Astrocyte (in vitro differentiated cells and primary cell): ENCODE results near the gene DNASE1L2. TPM values are rescaled to one million over a fixed set of nuclear protein-coding genes. Genes with fewer than 3 reads are reported as not detected.

ENCODE experiments used
- DNase-seq: peaks from one replicate; pipeline ENCODE4 v3.0.0-alpha.2; 2010; ENCODE audit warnings: low read depth
- FAIRE-seq: peaks from 2 replicates; lab custom pipeline; 2011; peaks lifted over from hg19 to GRCh38; lab: Jason Lieb, UNC
- H2AFZ ChIP-seq: 2 replicates; pipeline ENCODE4 v1.6.0; 2012; ENCODE audit warnings: low read depth, low read length, inconsistent platforms
- H3K27ac ChIP-seq: 2 replicates; pipeline ENCODE4 v1.5.1; 2011; ENCODE audit warnings: low read depth, low read length, inconsistent platforms
- H3K27me3 ChIP-seq: 2 replicates; pipeline ENCODE4 v1.6.0; 2011; ENCODE audit warnings: low read length, inconsistent platforms; ENCODE audit not compliant: insufficient read depth
- H3K36me3 ChIP-seq: 2 replicates; pipeline ENCODE4 v1.5.1; 2011; ENCODE audit warnings: low read length, inconsistent platforms; ENCODE audit not compliant: insufficient read depth
- H3K4me1 ChIP-seq: 2 replicates; pipeline ENCODE4 v1.5.1; 2011; ENCODE audit warnings: low read length, inconsistent platforms; ENCODE audit not compliant: insufficient read depth
- H3K4me2 ChIP-seq: 2 replicates; pipeline ENCODE4 v1.6.0; 2012; ENCODE audit warnings: low read length, inconsistent platforms
- H3K4me3 ChIP-seq: 2 replicates; pipeline ENCODE4 v1.5.1; 2011; ENCODE audit warnings: low read depth, mild to moderate bottlenecking, low read length, inconsistent platforms; ENCODE audit not compliant: insufficient read depth
- H3K79me2 ChIP-seq: 2 replicates; pipeline ENCODE4 v1.6.0; 2012; ENCODE audit warnings: mild to moderate bottlenecking, low read length, inconsistent platforms; ENCODE audit not compliant: insufficient read depth
- H3K9ac ChIP-seq: 2 replicates; pipeline ENCODE4 v1.6.0; 2012; ENCODE audit warnings: mild to moderate bottlenecking, low read length, inconsistent platforms
- H3K9me3 ChIP-seq: 2 replicates; pipeline ENCODE4 v1.5.1; 2012; ENCODE audit warnings: low read depth, mild to moderate bottlenecking, low read length, inconsistent platforms; ENCODE audit not compliant: insufficient read depth
- H4K20me1 ChIP-seq: 2 replicates; pipeline ENCODE4 v1.6.0; 2012; ENCODE audit warnings: low read length, inconsistent platforms; ENCODE audit not compliant: insufficient read depth
- H3K27ac Mint-ChIP-seq: one replicate; pipeline ENCODE4 v1.8.0; 2021; ENCODE audit warnings: mild to moderate bottlenecking, mixed read lengths; ENCODE audit not compliant: unreplicated experiment
- H3K27me3 Mint-ChIP-seq: one replicate; pipeline ENCODE4 v1.8.0; 2021; ENCODE audit warnings: low read depth, mixed read lengths; ENCODE audit not compliant: unreplicated experiment
- H3K36me3 Mint-ChIP-seq: one replicate; pipeline ENCODE4 v1.8.0; 2021; ENCODE audit warnings: low read depth, mixed read lengths; ENCODE audit not compliant: unreplicated experiment
- H3K4me1 Mint-ChIP-seq: one replicate; pipeline ENCODE4 v1.8.0; 2021; ENCODE audit warnings: low read depth, mixed read lengths; ENCODE audit not compliant: unreplicated experiment
- H3K4me3 Mint-ChIP-seq: one replicate; pipeline ENCODE4 v1.8.0; 2021; ENCODE audit warnings: mild to moderate bottlenecking, moderate library complexity, mixed read lengths; ENCODE audit not compliant: unreplicated experiment
- H3K9me3 Mint-ChIP-seq: one replicate; pipeline ENCODE4 v1.8.0; 2021; ENCODE audit warnings: mild to moderate bottlenecking, mixed read lengths; ENCODE audit not compliant: unreplicated experiment
- EZH2 ChIP-seq: IDR thresholded peaks from 2 replicates; pipeline ENCODE4 v1.6.1; 2012; ENCODE audit warnings: mild to moderate bottlenecking, low read length, inconsistent platforms; ENCODE audit not compliant: insufficient read depth
- total RNA-seq: library from RNA; stranded (reverse); gene quantifications from 2 replicates; pipeline ENCODE4 v1.2.1, GENCODE V29; 2021
- TF ChIP-seq, protein P1 (sequence below): IDR thresholded peaks from 2 replicates; pipeline ENCODE4 v1.5.1; 2011; ENCODE audit warnings: low read depth, mild to moderate bottlenecking, inconsistent platforms, low read length, moderate library complexity; ENCODE audit not compliant: insufficient read depth

Gene DNASE1L2
- total RNA-seq, 1 donor from 2014 or later: 1.3 TPM

- peaks cover 4% of the 10 kb centered on the region for H3K36me3 ChIP-seq
- H3K27me3 Mint-ChIP-seq: no peaks in the 10 kb centered on the region
Observed at GRCh38 chr16:2234813-2235170, 1.5 kb upstream of the DNASE1L2 start.

GRCh38 chr16:2235234-2235651 is 1.0 kb upstream of the DNASE1L2 start:
- no peaks in the 10 kb centered on the region for H3K4me1 Mint-ChIP-seq
- FAIRE-seq (no peak), DNase-seq (no peak)
- Histone ChIP-seq H3K9me3 (no peaks in the 10 kb centered on the region), H3K4me3 (no peak overlapping the region), H3K79me2 (no peaks in the 10 kb centered on the region), H2AFZ (no peak overlapping the region), H3K4me2 (no peak overlapping the region), H3K4me1 (peaks cover 10% of the 10 kb centered on the region), H3K9ac (no peak overlapping the region), H3K27me3 (peaks cover 4% of the 10 kb centered on the region), H4K20me1 (peaks cover 39% of the 10 kb centered on the region), H3K36me3 (peaks cover 4% of the 10 kb centered on the region), H3K27ac (no peak overlapping the region)
- H3K27ac Mint-ChIP-seq: no peak overlapping the region
- H3K36me3 Mint-ChIP-seq: peaks cover 3% of the 10 kb centered on the region
- H3K9me3 Mint-ChIP-seq: no peaks in the 10 kb centered on the region
- no peak overlapping the region for H3K4me3 Mint-ChIP-seq
- no peak for TF ChIP-seq EZH2
- TF ChIP-seq, protein P1, sequence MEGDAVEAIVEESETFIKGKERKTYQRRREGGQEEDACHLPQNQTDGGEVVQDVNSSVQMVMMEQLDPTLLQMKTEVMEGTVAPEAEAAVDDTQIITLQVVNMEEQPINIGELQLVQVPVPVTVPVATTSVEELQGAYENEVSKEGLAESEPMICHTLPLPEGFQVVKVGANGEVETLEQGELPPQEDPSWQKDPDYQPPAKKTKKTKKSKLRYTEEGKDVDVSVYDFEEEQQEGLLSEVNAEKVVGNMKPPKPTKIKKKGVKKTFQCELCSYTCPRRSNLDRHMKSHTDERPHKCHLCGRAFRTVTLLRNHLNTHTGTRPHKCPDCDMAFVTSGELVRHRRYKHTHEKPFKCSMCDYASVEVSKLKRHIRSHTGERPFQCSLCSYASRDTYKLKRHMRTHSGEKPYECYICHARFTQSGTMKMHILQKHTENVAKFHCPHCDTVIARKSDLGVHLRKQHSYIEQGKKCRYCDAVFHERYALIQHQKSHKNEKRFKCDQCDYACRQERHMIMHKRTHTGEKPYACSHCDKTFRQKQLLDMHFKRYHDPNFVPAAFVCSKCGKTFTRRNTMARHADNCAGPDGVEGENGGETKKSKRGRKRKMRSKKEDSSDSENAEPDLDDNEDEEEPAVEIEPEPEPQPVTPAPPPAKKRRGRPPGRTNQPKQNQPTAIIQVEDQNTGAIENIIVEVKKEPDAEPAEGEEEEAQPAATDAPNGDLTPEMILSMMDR: no peak
- H3K27me3 Mint-ChIP-seq: no peaks in the 10 kb centered on the region

More at GRCh38 chr16:2234813-2235170, 1.5 kb upstream of the DNASE1L2 start:
- Histone ChIP-seq H3K4me1 (peaks cover 10% of the 10 kb centered on the region), H2AFZ (no peak overlapping the region), H3K4me2 (no peak overlapping the region), H3K79me2 (no peaks in the 10 kb centered on the region), H4K20me1 (peaks cover 42% of the 10 kb centered on the region), H3K9ac (no peak overlapping the region), H3K27ac (no peak overlapping the region), H3K4me3 (no peak overlapping the region), H3K9me3 (no peaks in the 10 kb centered on the region), H3K27me3 (peaks cover 4% of the 10 kb centered on the region)
- Mint-ChIP-seq H3K4me3 (no peak overlapping the region), H3K9me3 (no peaks in the 10 kb centered on the region), H3K27ac (no peak overlapping the region), H3K4me1 (no peaks in the 10 kb centered on the region), H3K36me3 (peaks cover 6% of the 10 kb centered on the region)
- TF ChIP-seq, protein P1: no peak
- TF ChIP-seq EZH2: no peak
- FAIRE-seq (no peak), DNase-seq (no peak)

DNA sequence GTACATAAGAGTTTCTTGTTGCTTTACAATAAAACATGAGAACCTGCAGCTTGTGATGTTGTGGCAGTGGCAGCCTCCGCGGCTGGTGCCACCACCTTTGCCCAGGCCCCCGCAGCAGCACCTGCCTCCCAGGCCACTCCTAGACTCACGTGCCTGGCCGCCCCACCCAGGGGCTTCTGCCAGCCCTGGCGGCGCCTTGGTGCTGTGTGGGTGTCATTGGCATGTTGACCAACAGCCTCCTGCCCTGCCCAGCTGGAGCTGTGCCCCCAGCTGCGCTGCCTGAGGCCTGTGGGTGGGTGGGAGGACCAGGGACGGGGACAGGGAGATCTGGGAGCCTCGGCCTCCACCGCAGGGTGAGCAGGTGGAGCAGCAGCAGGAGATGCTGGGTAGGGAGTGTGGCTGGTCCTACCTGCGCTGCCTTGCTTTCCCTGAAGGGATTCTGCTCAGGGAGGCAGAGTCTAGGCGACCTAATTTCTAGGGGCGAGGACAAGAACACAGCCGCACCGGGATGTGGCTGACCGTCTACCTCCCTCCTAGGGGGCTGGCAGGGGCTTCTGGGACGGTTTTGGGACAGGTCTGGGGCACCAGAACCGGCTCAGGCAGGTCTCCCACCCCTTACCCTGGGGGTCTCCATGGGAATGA is 428 bp upstream of the DNASE1L2 start:
- FAIRE-seq: no peak
- Histone ChIP-seq H3K4me3 (no peak overlapping the region), H3K9me3 (no peaks in the 10 kb centered on the region), H2AFZ (no peak overlapping the region), H3K9ac (no peak overlapping the region), H3K4me2 (peak overlapping the region; percentile 81), H3K27ac (no peak overlapping the region), H3K4me1 (peaks cover 10% of the 10 kb centered on the region), H3K79me2 (no peaks in the 10 kb centered on the region), H4K20me1 (peaks cover 33% of the 10 kb centered on the region), H3K27me3 (peaks cover 4% of the 10 kb centered on the region), H3K36me3 (peaks cover 4% of the 10 kb centered on the region)
- Mint-ChIP-seq H3K4me1 (no peaks in the 10 kb centered on the region), H3K4me3 (no peak overlapping the region), H3K27me3 (no peaks in the 10 kb centered on the region), H3K36me3 (peaks cover 3% of the 10 kb centered on the region), H3K27ac (peak overlapping the region; percentile 26), H3K9me3 (no peaks in the 10 kb centered on the region)
- DNase-seq: no peak
- TF ChIP-seq, protein P1: no peak
- no peak for TF ChIP-seq EZH2
